ENCODE measurements around the gene KCNJ14.
A peak's percentile ranks its signal among the peaks of the same experiment; 100 is the strongest.

KCNJ14 gene

GRCh38 chr19:48508729-48509411 lies 53.5 kb downstream of the KCNJ14 start:
- DNase-seq (ENCODE audit: low read depth), result no peak

- peak; percentile 32 for DNase-seq (ENCODE audit: low read depth)
These were observed 54.3 kb downstream of the KCNJ14 start for GRCh38 chr19:48509467-48510194.

- DNase-seq (ENCODE audit: low read depth), result peak; percentile 43
These were observed 55.3 kb downstream of the KCNJ14 start for GRCh38 chr19:48510421-48511268.

- no peak for DNase-seq (ENCODE audit: low read depth)
These were observed 56.0 kb downstream of the KCNJ14 start for GRCh38 chr19:48511321-48511731.

GRCh38 chr19:48511800-48512503 lies 56.6 kb downstream of the KCNJ14 start, which contains the start of gene LMTK3:
Gene LMTK3, minus strand, starts transcription at chr19:48511835. Its CDS starts 259 bp downstream, at chr19:48511576.
- DNase-seq (ENCODE audit: low read depth), result peak; percentile 49

GRCh38 chr19:48512504-48513288 lies 57.3 kb downstream of the KCNJ14 start:
- DNase-seq (ENCODE audit: low read depth), result no peak

- DNase-seq (ENCODE audit: low read depth), result peak; percentile 76
These were observed 58.1 kb downstream of the KCNJ14 start for GRCh38 chr19:48513289-48514122.

- no peak for DNase-seq (ENCODE audit: low read depth)
These were observed 58.7 kb downstream of the KCNJ14 start for GRCh38 chr19:48514123-48514458.

GRCh38 chr19:48516536-48516935 lies 61.2 kb downstream of the KCNJ14 start:
- DNase-seq (ENCODE audit: low read depth), result no peak
